NCI-H2196 treated with DMSO at 0.1 percent for 48 hours (cell line): ENCODE data around the gene ZBTB45.
A peak's percentile ranks its signal among the peaks of the same experiment; 100 is the strongest.
"Not testable (repeated sequence)": the region's sequence is repeated elsewhere in the genome, so short reads cannot be mapped to it uniquely, and the experiment has no call there.

Experiments used
- DNase-seq: peaks from one replicate; lab custom pipeline; 2025; ENCODE audit not compliant: unreplicated experiment; lab: John Stamatoyannopoulos, UW

ZBTB45 gene

DNA sequence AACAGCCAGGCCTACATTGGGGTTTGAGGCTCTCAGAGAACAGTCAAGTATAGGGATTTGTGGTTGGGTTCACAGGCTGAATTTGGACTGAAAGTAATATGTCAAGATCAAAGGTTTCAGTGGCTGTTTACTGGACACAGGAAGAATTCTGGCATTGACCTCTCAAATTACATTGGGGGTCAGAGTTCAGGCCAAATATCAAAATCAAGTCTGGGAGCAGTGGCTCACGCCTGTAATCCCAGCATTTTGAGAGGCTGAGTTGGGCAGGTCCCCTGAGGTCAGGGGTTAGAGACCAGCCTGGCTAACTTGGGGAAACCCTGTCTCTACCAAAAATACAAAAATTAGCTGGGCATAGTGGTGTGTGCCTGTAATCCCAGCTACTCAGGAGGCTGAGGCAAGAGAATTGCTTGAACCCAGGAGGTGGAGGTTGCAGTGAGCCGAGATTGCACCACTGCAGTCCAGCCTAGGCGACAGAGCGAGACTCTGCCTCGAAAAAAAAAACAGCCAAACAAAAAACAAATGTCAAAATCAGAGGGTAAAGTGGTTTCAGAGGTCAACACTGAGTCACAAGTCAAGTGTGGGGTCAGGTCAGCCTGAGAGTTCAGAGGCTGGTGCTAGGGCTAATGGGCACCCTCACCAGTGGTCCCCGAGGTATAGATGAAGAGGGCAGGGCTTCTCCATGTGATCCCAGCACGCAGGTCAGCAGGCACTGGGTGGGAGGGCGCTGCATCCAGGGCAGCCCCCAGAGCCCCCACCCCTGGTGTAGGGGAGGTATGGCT is 9.3 kb downstream of the ZBTB45 start:
- DNase-seq, result no peak

DNA sequence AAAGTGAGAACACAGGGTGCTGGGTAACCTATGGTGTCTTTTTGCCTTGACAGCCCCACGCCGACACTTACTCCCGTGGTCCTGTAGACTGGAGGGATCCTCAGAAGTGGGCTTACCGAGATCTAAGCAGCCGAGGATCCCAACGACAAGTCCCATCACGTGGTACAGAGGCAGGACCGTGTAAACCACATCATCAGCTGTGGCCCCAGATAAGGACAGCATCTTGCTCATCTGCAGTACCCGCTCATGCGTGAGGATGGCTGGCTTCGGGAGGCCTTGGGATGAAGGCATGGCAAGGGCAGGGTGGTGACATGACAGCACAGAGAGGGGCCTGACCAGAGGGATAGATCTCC is 9.9 kb downstream of the ZBTB45 start:
- no peak for DNase-seq

DNA sequence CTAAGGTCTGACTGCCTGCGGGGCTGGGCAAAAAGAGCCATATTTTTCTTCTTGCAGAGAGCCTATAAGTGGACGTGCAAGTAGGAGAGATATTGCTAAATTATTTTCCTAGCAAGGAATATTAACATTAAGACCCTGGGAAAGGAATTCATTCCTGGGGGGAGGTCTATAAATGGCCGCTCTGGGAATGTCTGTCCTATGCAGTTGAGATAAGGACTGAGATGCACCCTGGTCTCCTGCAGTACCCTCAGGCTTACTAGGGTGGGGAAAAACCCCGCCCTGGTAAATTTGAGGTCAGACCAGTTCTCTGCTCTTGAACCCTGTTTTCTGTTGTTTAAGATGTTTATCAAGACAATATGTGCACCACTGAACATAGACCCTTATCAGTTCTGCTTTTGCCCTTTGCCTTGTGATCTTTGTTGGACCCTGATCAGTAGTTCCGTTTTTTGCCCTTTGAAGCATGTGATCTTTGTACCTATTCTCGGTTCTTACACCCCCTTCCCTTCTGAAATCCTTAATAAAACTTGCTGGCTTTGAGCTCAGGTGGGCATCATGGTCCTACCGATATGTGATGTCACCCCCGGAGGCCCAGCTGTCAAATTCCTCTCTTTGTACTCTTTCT is 11.9 kb downstream of the ZBTB45 start:
- DNase-seq, result not testable (repeated sequence)

DNA sequence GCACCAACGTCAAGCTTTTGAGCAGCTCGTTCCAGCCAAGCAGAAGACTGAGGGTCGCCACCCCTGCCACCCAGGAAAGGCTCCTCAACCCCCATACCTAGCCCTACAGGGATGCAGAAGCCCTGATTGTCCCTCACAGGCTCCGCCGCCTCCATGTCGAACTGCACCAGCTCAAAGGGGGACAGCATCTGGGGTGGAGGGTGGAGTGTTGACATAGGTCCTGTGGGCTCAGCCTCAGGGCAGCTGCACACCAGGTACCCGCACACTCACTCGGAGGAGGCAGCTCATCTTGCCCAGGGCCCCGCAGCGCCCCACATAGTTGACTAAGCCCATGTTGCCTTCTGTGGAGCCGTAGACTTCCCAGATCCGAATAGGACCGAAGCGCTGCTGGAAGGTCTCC is 19.4 kb downstream of the ZBTB45 start:
- DNase-seq, result no peak

DNA sequence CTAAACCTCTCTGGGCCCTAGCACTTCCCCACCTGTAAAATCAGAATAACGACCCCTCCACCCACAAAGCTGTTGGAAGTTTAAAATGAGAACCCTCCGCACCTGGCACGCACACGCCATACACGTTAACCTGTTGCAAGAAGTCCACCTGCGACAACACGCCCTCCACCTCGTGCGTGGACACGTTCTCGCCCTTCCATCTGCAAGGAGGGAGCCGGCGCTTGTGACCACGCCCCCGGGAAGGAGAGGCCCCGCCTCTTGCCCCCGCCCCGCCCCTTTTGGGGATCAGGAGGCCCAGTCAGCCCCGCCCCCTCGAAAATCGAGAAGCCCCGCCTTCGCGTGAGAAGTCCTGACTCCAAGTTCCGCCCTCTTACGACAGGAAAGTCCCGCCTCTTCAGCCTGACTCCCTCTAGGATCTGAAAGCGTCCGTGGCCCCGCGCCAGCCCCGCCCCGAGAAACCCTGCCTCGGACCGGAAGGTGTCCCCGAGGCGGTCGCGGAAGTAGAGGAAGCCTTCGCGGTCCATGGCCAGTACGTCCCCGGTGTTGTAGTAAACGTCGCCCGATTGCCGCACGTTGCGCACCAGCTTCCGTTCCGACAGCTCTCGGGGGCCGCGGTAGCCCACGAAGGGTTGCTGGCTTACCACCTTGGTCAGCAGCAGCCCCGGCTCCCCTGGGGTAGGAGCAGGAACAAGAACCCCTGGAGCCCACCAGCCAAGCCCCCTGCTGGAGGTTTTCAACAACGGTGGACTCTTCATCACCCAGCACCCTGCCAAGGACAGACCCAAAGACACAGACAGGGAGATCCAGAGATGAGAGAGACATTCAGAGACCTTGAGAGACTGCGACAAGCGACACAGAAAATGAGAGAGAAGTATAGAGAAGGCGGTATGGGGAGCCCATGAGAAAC is 20.3 kb downstream of the ZBTB45 start:
- DNase-seq, result peak; percentile 97

DNA sequence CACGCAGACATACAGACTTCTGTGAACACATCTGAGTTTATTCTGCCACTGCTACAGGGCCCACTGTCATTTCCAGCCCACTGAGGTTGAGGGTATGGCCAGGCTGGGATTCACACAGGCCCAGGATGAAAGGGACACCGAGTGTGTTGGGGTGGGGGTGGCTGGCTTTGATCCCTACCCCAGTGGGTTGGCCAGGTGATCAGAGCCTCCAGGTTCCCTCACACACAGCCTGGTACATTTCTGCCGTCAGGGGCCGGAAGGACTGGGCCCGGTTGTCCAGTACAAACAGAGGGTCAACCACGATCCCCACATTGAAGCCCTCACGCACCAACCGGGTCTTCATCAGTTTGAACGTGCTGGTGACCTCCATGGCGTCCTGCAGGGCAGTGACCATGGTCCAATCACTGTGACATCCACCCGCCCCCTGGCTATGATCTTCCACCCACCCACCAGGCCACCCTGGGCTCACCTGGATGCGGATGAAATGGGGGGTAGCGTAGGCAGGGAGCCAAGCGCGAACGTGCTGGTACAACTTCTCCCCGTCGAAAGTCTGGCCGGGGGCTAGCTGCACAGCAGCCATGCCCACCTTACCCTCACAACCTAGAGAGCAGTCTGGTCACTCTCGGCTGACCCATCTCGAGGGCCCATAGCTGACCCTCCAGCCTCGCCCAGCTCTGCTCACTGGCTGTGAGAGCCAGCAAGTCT is 21.1 kb downstream of the ZBTB45 start:
- DNase-seq, result no peak

DNA sequence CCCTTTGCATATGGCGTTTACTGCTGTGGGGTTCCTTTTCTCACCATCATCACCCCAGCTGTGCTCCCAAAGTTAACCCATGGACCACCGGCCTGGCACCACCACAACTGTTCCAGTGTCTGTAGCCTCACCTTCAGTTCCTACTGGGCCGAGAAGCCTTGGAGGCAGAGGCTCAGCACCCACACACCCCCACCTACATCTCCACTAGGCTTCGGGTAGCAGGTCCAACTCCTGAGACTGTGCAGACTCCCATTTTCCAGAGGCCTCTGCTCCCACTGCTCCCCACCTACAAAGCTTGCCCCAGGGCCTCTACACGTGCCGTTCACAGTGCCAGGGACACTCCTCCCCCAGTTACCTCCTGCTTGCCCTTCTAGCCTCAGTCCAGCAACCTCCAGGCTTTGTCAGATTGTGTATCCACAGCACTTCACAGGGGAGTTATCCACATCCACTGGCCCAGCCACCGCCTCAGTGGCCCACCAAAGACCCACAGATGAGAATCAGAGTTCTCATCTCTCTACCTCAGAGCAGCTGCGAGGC is 21.9 kb downstream of the ZBTB45 start:
- DNase-seq, result no peak

DNA sequence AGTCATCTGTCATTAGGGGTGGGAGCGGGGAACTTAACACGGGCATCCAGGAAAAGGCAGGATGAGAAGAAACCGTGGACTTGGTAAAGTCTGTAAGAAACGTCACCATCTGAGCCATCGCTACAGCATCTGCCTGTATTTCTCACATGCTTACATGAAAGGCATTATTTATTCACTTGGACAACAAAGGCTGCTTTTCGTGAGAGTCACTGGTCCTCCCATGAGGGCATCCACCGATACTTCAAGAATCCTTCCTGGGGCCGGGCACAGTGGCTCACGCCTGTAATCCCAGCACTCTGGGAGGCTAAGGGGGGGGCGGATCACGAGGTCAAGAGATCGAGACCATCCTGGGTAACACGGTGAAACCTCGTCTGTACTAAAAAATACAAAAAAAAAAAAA is 27.3 kb downstream of the ZBTB45 start:
- DNase-seq, result no peak

DNA sequence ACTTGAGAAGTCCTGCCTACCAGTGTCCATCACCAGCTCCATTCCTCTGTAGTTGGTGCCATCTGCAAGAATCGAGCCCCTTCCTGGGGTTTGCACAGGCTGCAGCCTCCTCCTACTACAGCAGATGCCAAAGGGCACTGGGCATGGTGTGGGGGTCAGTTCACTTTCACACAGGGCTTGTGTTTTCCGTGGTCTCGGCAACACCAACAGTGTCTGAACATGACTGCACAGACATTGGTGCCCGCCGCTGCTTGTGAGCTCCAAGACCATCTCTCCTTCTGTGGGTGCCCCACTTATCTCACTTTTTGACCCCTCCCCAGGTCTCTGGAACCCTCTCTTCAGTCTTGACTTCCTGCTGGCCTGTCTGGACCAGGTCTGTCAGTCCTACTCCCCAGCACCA is 28.2 kb downstream of the ZBTB45 start:
- no peak for DNase-seq

DNA sequence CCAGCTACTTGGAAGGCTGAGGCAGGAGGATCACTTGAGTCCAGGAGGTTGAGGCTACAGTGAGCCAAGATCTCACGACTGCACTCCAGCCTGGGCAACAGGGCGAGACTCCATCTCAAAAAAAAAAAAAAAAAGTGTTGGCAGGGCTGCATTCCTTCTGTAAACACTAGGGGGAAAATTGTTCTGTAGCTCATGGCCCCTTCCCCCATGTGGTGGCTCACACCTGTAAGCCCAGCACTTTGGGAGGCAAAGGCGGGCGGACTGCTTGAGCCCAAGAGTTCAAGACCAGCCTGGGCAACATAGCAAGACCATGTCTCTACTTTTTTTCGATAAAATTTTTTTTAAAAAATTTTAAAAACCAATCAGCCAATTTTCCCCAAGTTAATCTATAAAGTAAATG is 35.3 kb downstream of the ZBTB45 start:
- not testable (repeated sequence) for DNase-seq

DNA sequence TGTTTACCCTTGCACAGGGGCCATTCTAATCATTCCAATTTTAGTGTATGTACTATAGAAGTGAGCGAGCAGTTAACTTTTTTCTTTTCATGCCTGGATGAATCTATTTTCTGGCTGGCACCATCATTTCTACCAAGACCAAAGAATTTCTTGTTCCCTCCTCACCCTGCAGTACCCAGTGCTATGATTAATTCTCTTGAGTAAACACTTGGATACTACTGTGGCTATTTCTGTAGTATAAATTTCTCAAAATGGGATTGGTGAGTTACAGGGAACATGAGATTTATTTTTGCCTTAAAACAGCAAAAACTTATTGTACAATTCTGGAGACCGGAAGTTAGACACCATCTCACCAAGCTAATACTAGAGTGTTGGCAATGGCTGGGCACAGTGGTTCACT is 35.8 kb downstream of the ZBTB45 start:
- DNase-seq, result no peak

DNA sequence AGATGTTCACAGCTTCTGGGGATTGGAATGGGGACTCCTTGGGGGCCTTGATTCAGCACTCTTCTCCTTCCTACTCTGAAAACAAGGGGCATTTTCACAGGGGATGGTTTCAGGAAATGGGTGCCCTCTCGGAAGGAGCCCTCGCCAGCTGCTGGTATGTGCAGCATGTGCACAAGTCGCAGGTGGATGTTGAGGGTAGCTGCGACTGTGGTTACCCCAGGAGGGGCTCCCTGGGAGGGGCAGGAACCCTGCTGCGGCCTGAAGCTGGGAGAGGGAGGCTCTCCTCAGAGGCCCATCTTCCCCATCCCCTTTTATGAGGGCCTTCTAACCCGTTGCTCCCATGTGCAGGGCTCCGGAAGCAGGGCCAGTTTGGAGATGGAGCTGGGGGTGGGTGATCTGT is 37.2 kb downstream of the ZBTB45 start:
- no peak for DNase-seq

DNA sequence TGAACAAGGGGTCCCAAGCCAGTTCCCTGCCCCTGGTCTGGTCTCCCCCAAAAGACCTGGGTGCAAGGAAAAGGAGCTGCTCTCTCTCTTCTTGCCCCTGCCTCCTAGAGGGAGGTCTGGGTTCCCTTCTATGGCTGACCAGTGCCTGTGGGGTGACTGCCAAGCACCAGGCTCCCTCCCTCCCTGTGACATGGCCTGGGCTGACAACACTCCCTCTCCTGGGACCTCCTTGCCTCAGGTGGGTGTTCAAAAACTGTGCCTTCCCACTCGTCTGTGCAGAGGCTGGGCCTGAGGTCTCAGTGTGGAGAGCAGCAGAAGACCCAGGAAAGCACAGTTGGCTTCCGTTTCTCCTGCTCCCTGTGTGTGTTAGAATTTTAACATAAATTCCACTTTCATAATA is 38.8 kb downstream of the ZBTB45 start:
- no peak for DNase-seq

DNA sequence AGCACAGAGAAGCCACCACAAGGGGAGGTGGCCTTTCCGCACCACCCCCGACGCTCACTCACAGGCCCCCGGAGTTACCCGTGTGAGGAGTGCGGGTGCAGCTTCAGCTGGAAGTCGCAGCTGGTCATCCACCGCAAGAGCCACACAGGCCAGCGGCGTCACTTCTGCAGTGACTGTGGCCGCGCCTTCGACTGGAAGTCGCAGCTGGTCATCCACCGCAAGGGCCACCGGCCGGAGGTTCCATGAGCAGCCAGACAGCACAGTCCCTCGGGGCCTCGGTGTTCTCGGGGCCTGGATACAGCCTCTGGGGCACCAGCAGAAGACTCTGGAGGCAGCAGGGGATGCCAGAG is 39.2 kb downstream of the ZBTB45 start:
- DNase-seq, result no peak

DNA sequence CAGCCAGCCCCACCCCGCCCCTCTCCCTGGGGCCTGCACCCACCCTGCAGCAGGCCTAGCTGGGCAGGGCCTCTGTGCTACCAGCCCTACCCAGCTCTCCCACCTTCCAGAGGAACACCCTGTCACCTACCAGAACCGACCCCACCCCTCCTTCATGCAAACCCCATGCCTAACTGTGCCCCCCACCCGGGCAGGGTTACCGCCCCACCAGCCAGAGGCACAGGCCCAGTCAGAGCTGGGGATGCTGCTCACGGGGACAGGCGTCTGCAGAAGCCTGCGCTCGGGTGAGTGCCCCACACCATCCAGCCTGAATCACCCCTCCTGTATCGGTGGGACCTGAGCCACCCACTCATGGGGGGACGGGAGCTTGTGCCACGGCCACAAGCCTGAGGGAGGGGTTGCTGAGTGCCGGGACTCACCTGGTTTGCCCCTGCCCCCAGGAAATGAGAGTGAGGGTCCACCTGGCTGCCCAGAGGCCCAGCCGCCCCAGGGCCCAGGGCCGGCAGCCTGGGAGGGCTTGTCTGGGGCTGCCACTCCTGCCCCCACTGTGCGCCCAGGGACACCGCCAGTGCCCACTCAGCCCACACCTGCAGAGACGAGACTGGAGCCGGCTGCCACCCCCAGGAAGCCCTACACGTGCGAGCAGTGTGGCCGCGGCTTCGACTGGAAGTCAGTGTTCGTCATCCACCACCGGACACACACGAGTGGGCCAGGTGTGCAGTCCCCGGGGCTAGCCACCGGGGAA is 39.7 kb downstream of the ZBTB45 start:
- DNase-seq, result no peak

DNA sequence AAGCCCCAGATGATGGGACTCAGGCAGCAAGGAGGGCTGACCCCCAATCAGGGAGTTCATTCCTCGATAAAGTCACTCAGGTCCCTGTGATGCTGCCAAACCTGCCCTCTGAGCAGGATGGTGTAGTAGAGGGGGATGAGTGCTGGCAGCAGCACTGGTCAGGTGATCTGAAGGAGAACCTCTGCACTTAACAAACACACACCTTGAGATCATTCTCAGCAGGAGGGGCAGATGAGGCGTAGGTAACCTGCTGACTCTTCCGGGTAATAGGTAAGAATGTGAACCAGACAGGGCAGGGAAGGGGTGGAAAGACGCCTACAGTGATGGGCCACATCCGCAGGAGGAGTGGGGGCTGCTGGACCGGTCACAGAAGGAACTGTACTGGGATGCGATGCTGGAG is 40.3 kb downstream of the ZBTB45 start:
- DNase-seq, result no peak

DNA sequence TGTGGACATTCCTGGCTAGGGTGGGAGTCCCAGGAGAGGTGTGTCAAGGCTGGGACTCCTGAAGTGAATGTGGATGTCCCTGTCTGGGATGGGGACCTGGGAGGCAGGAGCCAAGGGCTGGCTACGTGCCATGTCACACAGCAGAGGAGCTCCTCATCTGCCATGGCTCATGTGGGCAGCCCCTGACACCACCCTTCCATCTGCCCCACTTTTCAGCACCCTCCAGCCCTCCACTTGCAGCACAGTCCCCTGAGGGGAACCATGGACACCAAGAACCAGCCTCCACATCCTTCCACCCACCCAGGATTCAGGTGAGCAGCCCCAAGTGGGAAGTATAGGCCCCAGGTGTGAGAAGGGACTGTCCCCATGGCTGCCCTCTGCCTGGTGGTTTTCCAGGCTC is 41.7 kb downstream of the ZBTB45 start:
- DNase-seq, result no peak

DNA sequence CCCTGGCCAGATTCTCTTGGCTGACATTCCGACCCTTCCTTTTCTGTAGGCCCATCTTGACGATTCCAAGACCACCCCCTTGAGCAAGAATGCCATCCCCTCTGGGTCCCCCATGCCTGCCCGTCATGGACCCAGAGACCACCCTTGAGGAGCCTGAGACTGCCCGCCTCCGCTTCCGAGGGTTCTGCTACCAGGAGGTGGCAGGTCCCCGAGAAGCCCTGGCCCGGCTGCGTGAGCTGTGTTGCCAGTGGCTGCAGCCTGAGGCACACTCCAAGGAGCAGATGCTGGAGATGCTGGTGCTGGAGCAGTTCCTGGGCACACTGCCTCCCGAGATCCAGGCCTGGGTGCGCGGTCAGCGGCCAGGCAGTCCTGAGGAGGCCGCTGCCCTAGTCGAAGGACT is 42.5 kb downstream of the ZBTB45 start:
- no peak for DNase-seq

DNA sequence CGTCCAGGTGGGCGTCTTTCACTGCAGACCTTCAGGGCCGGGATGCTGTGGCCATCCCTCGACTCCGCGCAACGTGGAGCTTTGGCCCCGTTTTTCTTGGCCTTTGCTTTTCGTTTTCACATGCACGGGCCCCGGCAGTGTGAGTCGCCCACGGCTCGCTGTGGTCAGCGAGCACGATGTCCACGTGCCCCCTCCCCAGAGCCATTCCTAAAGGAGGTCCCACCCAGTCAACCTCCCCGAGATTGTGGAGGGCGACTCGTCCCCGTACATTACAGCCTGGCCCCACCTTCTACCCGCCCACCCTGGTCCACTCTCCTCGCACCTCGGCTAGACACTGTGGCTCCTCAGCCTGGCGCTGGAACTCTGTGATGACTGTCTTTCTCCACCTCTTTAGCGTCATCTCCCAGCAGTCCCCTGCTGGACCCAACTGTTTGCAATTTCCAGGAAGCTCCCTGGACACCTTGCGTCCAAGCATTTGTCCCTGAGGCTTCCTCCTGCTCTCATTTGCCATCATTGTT is 43.1 kb downstream of the ZBTB45 start:
- DNase-seq, result peak; percentile 18
